Right lobe of liver (tissue), 6 donors: ENCODE measurements around the gene FLRT2. TPM values are rescaled to one million over a fixed set of nuclear protein-coding genes. Genes with fewer than 3 reads are reported as not detected.

ENCODE experiments used
- ATAC-seq, 4 donors: fragments of 200-7000 bp; cut with Tn5 transposase; one replicate each; pipeline ENCODE4 v1.9.1; 2020; ENCODE audit warnings: mild to moderate bottlenecking in 4 of 4, moderate library complexity in 4 of 4
- DNase-seq, 3 donors: peaks; one replicate each; pipeline ENCODE4 v3.0.0-alpha.2; 2020
- H3K27ac ChIP-seq, 3 donors: fragments of 200-600 bp; one replicate each; pipeline ENCODE4 v1.8.0; 2022
- H3K27me3 ChIP-seq, 2 donors: fragments of 200-600 bp; one replicate each; pipeline ENCODE4 v1.8.0; 2022
- H3K36me3 ChIP-seq, 4 donors: fragments of 200-600 bp; sonication (generic) in 1 of 4; one replicate each; pipeline versions ENCODE4 v1.5.1 to v1.8.0; 2017 to 2022; ENCODE audit warnings: control low read depth in 1 of 4
- H3K4me1 ChIP-seq, 4 donors: fragments of 200-600 bp; sonication (generic) in 1 of 4; one replicate each; pipeline versions ENCODE4 v1.5.1 to v1.8.0; 2017 to 2022; ENCODE audit warnings: control low read depth in 1 of 4
- H3K4me3 ChIP-seq, 3 donors: fragments of 200-600 bp; one replicate each; pipeline ENCODE4 v1.8.0; 2022
- H3K9me3 ChIP-seq, 4 donors: fragments of 200-600 bp; sonication (generic) in 1 of 4; one replicate each; pipeline versions ENCODE4 v1.5.1 to v1.8.0; 2017 to 2022; ENCODE audit warnings: control low read depth in 1 of 4
- POLR2A ChIP-seq: fragments of 450-650 bp; IDR thresholded peaks from one replicate; pipeline ENCODE4 v1.6.1; 2017; ENCODE audit warnings: antibody characterized with exemption, mild to moderate bottlenecking
- WGBS: methylation state at CpG from one replicate; pipeline ENCODE4 v1.1.6; 2018; ENCODE audit warnings: low coverage, low lambda C conversion rate; ENCODE audit not compliant: insufficient coverage; ENCODE audit errors: missing lambda C conversion rate; 5-methylcytosine and 5-hydroxymethylcytosine counted together
- intact Hi-C, 2 donors: fragments of 100-400 bp; cut with DNase I; formaldehyde crosslinking; loops; one replicate each; pipeline versions ENCODE4 v1.11.2 to v1.14.1; 2022
- total RNA-seq, 6 experiments: library from RNA; depleted of rRNA in 2 of 6; stranded (reverse); fragments of >200 nt in 2 of 6; fragmentation: NEBNext Ultra II Directional in 3 of 6; extraction: Animal tissue kit (Norgen Biotek cat#: 25700) in 3 of 6; gene quantifications; one replicate each; pipeline versions ENCODE4 v1.1.0 to v1.2.4, GENCODE V29; 2016 to 2023
- TF ChIP-seq, protein P1 (sequence below), 4 donors: fragments of 200-600 bp in 3 of 4; fragments of 450-650 bp in 1 of 4; IDR thresholded peaks; one replicate each; pipeline versions ENCODE4 v1.5.1 to v1.8.0; 2016 to 2022; ENCODE audit warnings: antibody characterized with exemption in 4 of 4, mild to moderate bottlenecking in 2 of 4
- donor health status: DM: no; HTN: yes; CAD: no.
- donor health status: DM: no; HTN: no; CAD: no.
- donor health status: DM: no; HTN: no; CAD: no.
- donor health status: DM: no; HTN: yes; CAD: no.
- donor health status: DM: no; HTN: yes; CAD: no.

FLRT2 gene
- total RNA-seq, 6 experiments from 2014 or later = 0.12 to 4.1 (median 2.0) TPM

- ATAC-seq (no peak), DNase-seq (no peak)
- intact Hi-C loops = no loop called here
- Histone ChIP-seq H3K27me3 (no peaks in the 10 kb centered on the region), H3K9me3 (no peaks in the 10 kb centered on the region), H3K4me3 (no peak overlapping the region), H3K36me3 (no peaks in the 10 kb centered on the region), H3K4me1 (no peaks in the 10 kb centered on the region), H3K27ac (no peak overlapping the region)
- TF ChIP-seq POLR2A = no peak
- TF ChIP-seq, protein P1, sequence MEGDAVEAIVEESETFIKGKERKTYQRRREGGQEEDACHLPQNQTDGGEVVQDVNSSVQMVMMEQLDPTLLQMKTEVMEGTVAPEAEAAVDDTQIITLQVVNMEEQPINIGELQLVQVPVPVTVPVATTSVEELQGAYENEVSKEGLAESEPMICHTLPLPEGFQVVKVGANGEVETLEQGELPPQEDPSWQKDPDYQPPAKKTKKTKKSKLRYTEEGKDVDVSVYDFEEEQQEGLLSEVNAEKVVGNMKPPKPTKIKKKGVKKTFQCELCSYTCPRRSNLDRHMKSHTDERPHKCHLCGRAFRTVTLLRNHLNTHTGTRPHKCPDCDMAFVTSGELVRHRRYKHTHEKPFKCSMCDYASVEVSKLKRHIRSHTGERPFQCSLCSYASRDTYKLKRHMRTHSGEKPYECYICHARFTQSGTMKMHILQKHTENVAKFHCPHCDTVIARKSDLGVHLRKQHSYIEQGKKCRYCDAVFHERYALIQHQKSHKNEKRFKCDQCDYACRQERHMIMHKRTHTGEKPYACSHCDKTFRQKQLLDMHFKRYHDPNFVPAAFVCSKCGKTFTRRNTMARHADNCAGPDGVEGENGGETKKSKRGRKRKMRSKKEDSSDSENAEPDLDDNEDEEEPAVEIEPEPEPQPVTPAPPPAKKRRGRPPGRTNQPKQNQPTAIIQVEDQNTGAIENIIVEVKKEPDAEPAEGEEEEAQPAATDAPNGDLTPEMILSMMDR (IDR thresholded peaks at IDR 0.05) = no peak
- 47% methylated on average over 3 of the region's 3 CpGs for WGBS
These were observed 171.8 kb downstream of the FLRT2 start for GRCh38 chr14:85701763-85702162.

DNA sequence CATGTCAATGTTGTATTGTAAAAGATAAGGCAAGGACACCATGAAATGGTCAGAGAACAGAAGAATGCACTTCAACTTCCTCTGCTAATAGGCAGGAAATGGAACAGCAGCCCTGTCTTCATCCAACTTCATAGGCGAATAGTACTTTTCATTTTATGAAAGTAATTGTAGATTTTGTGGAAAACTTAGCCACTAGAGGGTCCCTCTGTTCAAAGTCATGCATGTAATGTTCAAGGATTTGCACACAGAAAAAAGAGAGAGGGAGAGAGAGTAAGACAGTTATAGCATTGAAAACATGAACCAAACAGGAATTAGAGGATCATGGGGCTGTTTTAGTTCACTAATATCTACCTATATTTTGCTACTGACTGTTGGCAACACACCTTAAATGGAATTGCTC, 172.2 kb downstream of the FLRT2 start:
- no peak for DNase-seq

DNA sequence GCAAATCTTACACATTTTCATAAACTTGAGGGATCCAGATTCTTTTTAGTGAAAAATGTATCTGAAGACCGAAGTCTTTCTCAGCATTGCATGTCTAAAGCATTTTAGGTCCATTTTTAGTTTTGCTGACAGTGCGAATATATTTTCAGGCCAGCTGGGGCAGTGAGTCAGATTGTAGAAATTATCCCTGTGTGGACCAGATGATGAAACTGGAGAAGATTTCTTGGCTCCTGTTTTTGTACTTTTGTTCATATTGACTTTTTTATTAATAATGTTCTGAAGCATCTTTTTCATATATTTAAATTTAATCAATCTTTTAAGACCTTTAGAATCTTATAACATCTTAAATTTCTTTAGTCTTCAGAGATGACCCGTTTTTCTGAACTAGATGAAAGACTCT, 173.1 kb downstream of the FLRT2 start:
- intact Hi-C loops = no loop called here
- Histone ChIP-seq H3K27ac (no peak overlapping the region), H3K36me3 (no peaks in the 10 kb centered on the region), H3K4me1 (no peaks in the 10 kb centered on the region), H3K27me3 (no peaks in the 10 kb centered on the region), H3K9me3 (no peaks in the 10 kb centered on the region), H3K4me3 (no peak overlapping the region)
- 59% methylated on average over 3 of the region's 3 CpGs for WGBS
- TF ChIP-seq, protein P1 (IDR thresholded peaks at IDR 0.05) = no peak
- TF ChIP-seq POLR2A = no peak
- ATAC-seq (no peak), DNase-seq (no peak)

More for the DNA sequence above, 172.2 kb downstream of the FLRT2 start:
- Histone ChIP-seq H3K36me3 (no peaks in the 10 kb centered on the region), H3K27ac (no peak overlapping the region), H3K4me1 (no peaks in the 10 kb centered on the region), H3K27me3 (no peaks in the 10 kb centered on the region), H3K9me3 (no peaks in the 10 kb centered on the region), H3K4me3 (no peak overlapping the region)
- no peak for ATAC-seq
- 53% methylated on average over 1 of the region's 1 CpG for WGBS
- intact Hi-C loops = no loop called here
- TF ChIP-seq, protein P1 (IDR thresholded peaks at IDR 0.05) = no peak
- no peak for TF ChIP-seq POLR2A
